Caco-2 (cell line): ENCODE data around the gene OR51B2. TPM values are rescaled to one million over a fixed set of nuclear protein-coding genes. Genes with fewer than 3 reads are reported as not detected.

ENCODE experiments used
- BruUV-seq: library from RNA; stranded (reverse); fragments of 400-500 nt; replicated peaks from 2 replicates; lab custom pipeline; 2021; lab: Mats Ljungman, UMichigan
- CTCF ChIA-PET: fragments of 300-600 bp; sonication (Branson Sonifier 250); formaldehyde crosslinking; loops from one replicate; lab custom pipeline; 2022; ENCODE audit warnings: antibody characterized with exemption; lab: Charles Lee
- POLR2A ChIA-PET: fragments of 300-600 bp; sonication (Branson Sonifier 250); formaldehyde crosslinking; loops from one replicate; lab custom pipeline; 2022; ENCODE audit warnings: antibody characterized with exemption; lab: Charles Lee
- DNase-seq, 2 experiments: peaks; one replicate each; pipeline versions ENCODE4 v3.0.0 to v3.0.0-alpha.2; 2020 to 2022
- H3K27me3 ChIP-seq: replicated peaks from 2 replicates; pipeline ENCODE4 v1.6.0; 2011; ENCODE audit warnings: low read length; ENCODE audit not compliant: control insufficient read depth, insufficient read depth
- H3K36me3 ChIP-seq: 2 replicates; pipeline ENCODE4 v1.5.1; 2011; ENCODE audit warnings: low read length; ENCODE audit not compliant: control insufficient read depth, insufficient read depth
- H3K4me1 ChIP-seq: fragments of 250-450 bp; sonication (Bioruptor Pico); 2 replicates; pipeline ENCODE4 v1.5.1; 2020; ENCODE audit warnings: mild to moderate bottlenecking
- H3K4me3 ChIP-seq: 2 replicates; pipeline ENCODE4 v1.5.1; 2011; ENCODE audit warnings: low read depth, mild to moderate bottlenecking, control low read depth, low read length
- H3K9me3 ChIP-seq: fragments of 250-450 bp; sonication (Bioruptor Pico); 2 replicates; pipeline ENCODE4 v1.5.1; 2020; ENCODE audit warnings: mild to moderate bottlenecking, moderate library complexity
- H3K27ac Mint-ChIP-seq: one replicate; pipeline ENCODE4 v1.8.0; 2022; ENCODE audit warnings: mixed read lengths; ENCODE audit not compliant: unreplicated experiment
- H3K27me3 Mint-ChIP-seq: one replicate; pipeline ENCODE4 v1.8.0; 2022; ENCODE audit warnings: mixed read lengths; ENCODE audit not compliant: insufficient read depth, unreplicated experiment
- H3K36me3 Mint-ChIP-seq: one replicate; pipeline ENCODE4 v1.8.0; 2022; ENCODE audit warnings: mild to moderate bottlenecking, mixed read lengths; ENCODE audit not compliant: insufficient read depth, unreplicated experiment
- H3K4me1 Mint-ChIP-seq: one replicate; pipeline ENCODE4 v1.8.0; 2022; ENCODE audit warnings: low read depth, mixed read lengths; ENCODE audit not compliant: unreplicated experiment
- H3K4me3 Mint-ChIP-seq: one replicate; pipeline ENCODE4 v1.8.0; 2022; ENCODE audit warnings: mild to moderate bottlenecking, moderate library complexity, mixed read lengths; ENCODE audit not compliant: unreplicated experiment
- H3K9me3 Mint-ChIP-seq: one replicate; pipeline ENCODE4 v1.8.0; 2022; ENCODE audit warnings: mixed read lengths; ENCODE audit not compliant: unreplicated experiment
- CTCF ChIP-seq, 2 experiments: fragments of 200-600 bp in 1 of 2; IDR thresholded peaks; 1 replicate in 1 of 2; 2 replicates in 1 of 2; pipeline versions ENCODE4 v1.5.1 to v1.8.0; 2011 to 2022; ENCODE audit warnings: antibody characterized with exemption in 1 of 2, control low read depth in 1 of 2, inconsistent platforms in 1 of 2, low read depth in 1 of 2, low read length in 1 of 2, mild to moderate bottlenecking in 1 of 2, moderate library complexity in 1 of 2; ENCODE audit not compliant: insufficient read depth in 1 of 2, severe bottlenecking in 1 of 2, unreplicated experiment in 1 of 2
- intact Hi-C: fragments of 100-400 bp; cut with micrococcal nuclease; formaldehyde crosslinking; loops from one replicate; pipeline ENCODE4 v1.10.0; 2022; ENCODE audit not compliant: unreplicated experiment
- total RNA-seq: library from RNA; stranded (reverse); gene quantifications from 2 replicates; pipeline ENCODE4 v1.2.3, GENCODE V29; 2022

The OR51B2 gene
- total RNA-seq, 1 experiment from 2014 or later = not detected

GRCh38 chr11:5351208-5351607 is 27.1 kb upstream of the OR51B2 start, which contains the start of gene OR51B6:
OR51B6 (plus strand) TSS chr11:5351508; CDS start chr11:5351508, 0 bp downstream.
- Histone ChIP-seq H3K4me1 (no peaks in the 10 kb centered on the region), H3K4me3 (no peak within 1 kb of the TSS), H3K36me3 (no peaks in the 10 kb centered on the region), H3K9me3 (no peaks in the 10 kb centered on the region), H3K27me3 (no peaks in the 10 kb centered on the region)
- Mint-ChIP-seq H3K4me1 (no peaks in the 10 kb centered on the region), H3K27me3 (peaks cover 6% of the 10 kb centered on the region), H3K27ac (no peak within 1 kb of the TSS), H3K36me3 (no peaks in the 10 kb centered on the region), H3K9me3 (no peaks in the 10 kb centered on the region), H3K4me3 (no peak within 1 kb of the TSS)
- no TSS peak for BruUV-seq
- ChIA-PET CTCF (no interaction called here), POLR2A (no interaction called here)
- no peak for TF ChIP-seq CTCF (IDR thresholded peaks at IDR 0.05; ENCODE audit: insufficient read depth in 1 of 2, low read depth in 1 of 2, low read length in 1 of 2, severe bottlenecking in 1 of 2, unreplicated experiment in 1 of 2)
- intact Hi-C loops = no loop called here
- DNase-seq = no peak

GRCh38 chr11:5349550-5349949 is 25.5 kb upstream of the OR51B2 start:
- Mint-ChIP-seq H3K4me1 (no peaks in the 10 kb centered on the region), H3K27me3 (peaks cover 6% of the 10 kb centered on the region), H3K9me3 (no peaks in the 10 kb centered on the region), H3K36me3 (no peaks in the 10 kb centered on the region), H3K4me3 (no peak overlapping the region), H3K27ac (no peak overlapping the region)
- no TSS peak for BruUV-seq
- Histone ChIP-seq H3K4me3 (no peak overlapping the region), H3K4me1 (no peaks in the 10 kb centered on the region), H3K27me3 (no peaks in the 10 kb centered on the region), H3K9me3 (no peaks in the 10 kb centered on the region), H3K36me3 (no peaks in the 10 kb centered on the region)
- TF ChIP-seq CTCF (IDR thresholded peaks at IDR 0.05; ENCODE audit: insufficient read depth in 1 of 2, low read depth in 1 of 2, low read length in 1 of 2, severe bottlenecking in 1 of 2, unreplicated experiment in 1 of 2) = no peak
- ChIA-PET POLR2A (no interaction called here), CTCF (no interaction called here)
- no peak for DNase-seq
- intact Hi-C loops = no loop called here

- Mint-ChIP-seq H3K9me3 (no peaks in the 10 kb centered on the region), H3K27ac (no peak overlapping the region), H3K4me3 (no peak overlapping the region), H3K36me3 (no peaks in the 10 kb centered on the region), H3K4me1 (no peaks in the 10 kb centered on the region), H3K27me3 (peaks cover 6% of the 10 kb centered on the region)
- no peaks in the 10 kb centered on the region for H3K27me3 ChIP-seq
- ChIA-PET POLR2A (no interaction called here), CTCF (no interaction called here)
- no peak overlapping the region for H3K4me3 ChIP-seq
- no peaks in the 10 kb centered on the region for H3K4me1 ChIP-seq
- intact Hi-C loops = no loop called here
- no peak for TF ChIP-seq CTCF (IDR thresholded peaks at IDR 0.05; ENCODE audit: insufficient read depth in 1 of 2, low read depth in 1 of 2, low read length in 1 of 2, severe bottlenecking in 1 of 2, unreplicated experiment in 1 of 2)
- no TSS peak for BruUV-seq
- no peaks in the 10 kb centered on the region for H3K9me3 ChIP-seq
- DNase-seq = no peak
- no peaks in the 10 kb centered on the region for H3K36me3 ChIP-seq
Measured at GRCh38 chr11:5348551-5349194, 24.6 kb upstream of the OR51B2 start.
